ENCODE data around the gene MRPL17. TPM values are rescaled to one million over a fixed set of nuclear protein-coding genes. Genes with fewer than 3 reads are reported as not detected.

Gene MRPL17
- total RNA-seq, 1 donor from 2014 or later: 27.2 TPM

GRCh38 chr11:6682591-6682935, 577 bp downstream of the MRPL17 start:
- DNase-seq (ENCODE audit: low read depth): peak; percentile 1

- peak; percentile 4 for DNase-seq (ENCODE audit: low read depth)
Measured at GRCh38 chr11:6681949-6682348, 1.2 kb downstream of the MRPL17 start.

GRCh38 chr11:6681505-6681904, 1.6 kb downstream of the MRPL17 start:
- no peak for DNase-seq (ENCODE audit: low read depth)

- DNase-seq (ENCODE audit: low read depth): no peak
Measured at GRCh38 chr11:6677018-6677417, 6.1 kb downstream of the MRPL17 start.

GRCh38 chr11:6674862-6675261, 8.3 kb downstream of the MRPL17 start:
- no peak for DNase-seq (ENCODE audit: low read depth)

GRCh38 chr11:6674219-6674597, 8.9 kb downstream of the MRPL17 start:
- DNase-seq (ENCODE audit: low read depth): no peak

- no peak for DNase-seq (ENCODE audit: low read depth)
Measured at GRCh38 chr11:6673523-6674218, 9.5 kb downstream of the MRPL17 start.

- DNase-seq (ENCODE audit: low read depth): no peak
Measured at GRCh38 chr11:6671991-6672390, 11.1 kb downstream of the MRPL17 start.

- no peak for DNase-seq (ENCODE audit: low read depth)
Measured at GRCh38 chr11:6670202-6670830, 12.8 kb downstream of the MRPL17 start.

- peak; percentile 35 for DNase-seq (ENCODE audit: low read depth)
Measured at GRCh38 chr11:6667733-6668374, 15.3 kb downstream of the MRPL17 start.

- DNase-seq (ENCODE audit: low read depth): no peak
Measured at GRCh38 chr11:6666302-6667183, 16.6 kb downstream of the MRPL17 start.

- no peak for DNase-seq (ENCODE audit: low read depth)
Measured at GRCh38 chr11:6664551-6664950, 18.6 kb downstream of the MRPL17 start.

GRCh38 chr11:6663794-6664469, 19.2 kb downstream of the MRPL17 start:
- DNase-seq (ENCODE audit: low read depth): no peak

GRCh38 chr11:6660712-6661111, 22.4 kb downstream of the MRPL17 start:
- DNase-seq (ENCODE audit: low read depth): no peak

- no peak for DNase-seq (ENCODE audit: low read depth)
Measured at GRCh38 chr11:6658647-6659046, 24.5 kb downstream of the MRPL17 start.

- no peak for DNase-seq (ENCODE audit: low read depth)
Measured at GRCh38 chr11:6657346-6657745, 25.8 kb downstream of the MRPL17 start.

- DNase-seq (ENCODE audit: low read depth): no peak
Measured at GRCh38 chr11:6656936-6657335, 26.2 kb downstream of the MRPL17 start.

- DNase-seq (ENCODE audit: low read depth): no peak
Measured at GRCh38 chr11:6656584-6656915, 26.6 kb downstream of the MRPL17 start.

GRCh38 chr11:6655790-6656583, 27.2 kb downstream of the MRPL17 start, which contains the start of gene DCHS1:
Gene DCHS1, minus strand, starts transcription at chr11:6655809. Its CDS starts 14,196 bp downstream, at chr11:6641613.
- DNase-seq (ENCODE audit: low read depth): no peak

- no peak for DNase-seq (ENCODE audit: low read depth)
Measured at GRCh38 chr11:6655020-6655789, 27.9 kb downstream of the MRPL17 start.
